Neuronal stem cell (in vitro differentiated cells): ENCODE results near the gene CFAP61.
A peak's percentile ranks its signal among the peaks of the same experiment; 100 is the strongest.

Source experiments
- DNase-seq: peaks from one replicate; pipeline ENCODE4 v3.0.0-alpha.2; 2013; ENCODE audit warnings: low spot score
- H2AFZ ChIP-seq: one replicate; pipeline ENCODE4 v1.6.1; 2013; ENCODE audit warnings: mild to moderate bottlenecking, low read length, inconsistent platforms
- H2AK5ac ChIP-seq: 2 replicates; pipeline ENCODE4 v1.6.1; 2013; ENCODE audit warnings: low read depth, mild to moderate bottlenecking, inconsistent platforms, low read length, moderate library complexity, mixed read lengths
- H2BK120ac ChIP-seq: 2 replicates; pipeline ENCODE4 v1.6.1; 2013; ENCODE audit warnings: low read depth, mild to moderate bottlenecking, inconsistent platforms, low read length, moderate library complexity, mixed read lengths
- H2BK12ac ChIP-seq: one replicate; pipeline ENCODE4 v1.6.1; 2013; ENCODE audit warnings: low read length, inconsistent platforms
- H2BK15ac ChIP-seq: 2 replicates; pipeline ENCODE4 v1.6.1; 2013; ENCODE audit warnings: mild to moderate bottlenecking, low read length, inconsistent platforms, mixed read lengths
- H2BK5ac ChIP-seq: one replicate; pipeline ENCODE4 v1.6.1; 2013; ENCODE audit warnings: inconsistent platforms, mild to moderate bottlenecking, low read length, moderate library complexity
- H3K14ac ChIP-seq: one replicate; pipeline ENCODE4 v1.6.1; 2013; ENCODE audit warnings: low read length, inconsistent platforms
- H3K18ac ChIP-seq: 2 replicates; pipeline ENCODE4 v1.6.1; 2013; ENCODE audit warnings: low read length, inconsistent platforms
- H3K23ac ChIP-seq: 2 replicates; pipeline ENCODE4 v1.6.1; 2013; ENCODE audit warnings: low read depth, mild to moderate bottlenecking, mixed read lengths, low read length, inconsistent platforms; ENCODE audit not compliant: poor library complexity
- H3K27ac ChIP-seq: replicated peaks from 3 replicates; pipeline ENCODE4 v1.5.1; 2013; ENCODE audit warnings: low read length, inconsistent platforms
- H3K27me3 ChIP-seq, 3 experiments: 2 replicates each; pipeline ENCODE4 v1.6.1; 2013; ENCODE audit warnings: low read length in 3 of 3, mild to moderate bottlenecking in 2 of 3, inconsistent platforms in 1 of 3, low read depth in 1 of 3, mixed read lengths in 1 of 3, moderate library complexity in 1 of 3; ENCODE audit not compliant: control insufficient read depth in 3 of 3, insufficient read depth in 3 of 3
- H3K36me3 ChIP-seq, 2 donors: replicated peaks in 1 of 2; 2 replicates each; pipeline ENCODE4 v1.6.1; 2013; ENCODE audit warnings: low read length in 2 of 2; ENCODE audit not compliant: control insufficient read depth in 2 of 2, insufficient read depth in 2 of 2
- H3K4ac ChIP-seq: 2 replicates; pipeline ENCODE4 v1.6.1; 2013; ENCODE audit warnings: inconsistent platforms, mild to moderate bottlenecking, low read length, moderate library complexity
- H3K4me1 ChIP-seq, 2 donors: 1 replicate in 1 of 2; 2 replicates in 1 of 2; pipeline ENCODE4 v1.6.1; 2013; ENCODE audit warnings: low read length in 2 of 2, low read depth in 1 of 2; ENCODE audit not compliant: control insufficient read depth in 2 of 2, insufficient read depth in 1 of 2
- H3K4me2 ChIP-seq: one replicate; pipeline ENCODE4 v1.6.1; 2013; ENCODE audit warnings: mild to moderate bottlenecking, low read length, inconsistent platforms; ENCODE audit not compliant: insufficient read depth, poor library complexity, severe bottlenecking
- H3K4me3 ChIP-seq, 2 donors: 2 replicates each; pipeline ENCODE4 v1.5.1; 2013; ENCODE audit warnings: low read length in 2 of 2, mild to moderate bottlenecking in 2 of 2, inconsistent platforms in 1 of 2, moderate library complexity in 1 of 2
- H3K79me1 ChIP-seq: one replicate; pipeline ENCODE4 v1.6.1; 2013; ENCODE audit warnings: low read depth, mild to moderate bottlenecking, inconsistent platforms, low read length, moderate library complexity
- H3K9ac ChIP-seq: one replicate; pipeline ENCODE4 v1.6.1; 2013; ENCODE audit warnings: mild to moderate bottlenecking, low read depth, low read length, inconsistent platforms; ENCODE audit not compliant: poor library complexity
- H3K9me3 ChIP-seq, 2 donors: replicated peaks in 1 of 2; 2 replicates each; pipeline versions ENCODE3 to v1.6.1; 2013; ENCODE audit warnings: low read length in 2 of 2, mild to moderate bottlenecking in 2 of 2, inconsistent platforms in 1 of 2, low read depth in 1 of 2, mixed read lengths in 1 of 2, moderate library complexity in 1 of 2; ENCODE audit not compliant: control insufficient read depth in 2 of 2, insufficient read depth in 1 of 2
- H4K8ac ChIP-seq: one replicate; pipeline ENCODE4 v1.6.1; 2013; ENCODE audit warnings: low read depth, mild to moderate bottlenecking, inconsistent platforms, low read length, moderate library complexity
- H4K91ac ChIP-seq: one replicate; pipeline ENCODE4 v1.6.1; 2013; ENCODE audit warnings: low read length, low read depth, mild to moderate bottlenecking, inconsistent platforms; ENCODE audit not compliant: poor library complexity
- WGBS, 2 donors: extraction: QIAGEN DNeasy Blood & Tissue Kit; methylation state at CpG; one replicate each; pipeline ENCODE4 v1.1.7; 2013; ENCODE audit warnings: missing lambda C conversion rate in 2 of 2, mixed read lengths in 1 of 2; ENCODE audit not compliant: insufficient read length in 2 of 2, insufficient replicate concordance in 1 of 2; ENCODE audit errors: extremely low coverage in 2 of 2; 5-methylcytosine and 5-hydroxymethylcytosine counted together

Gene CFAP61

GRCh38 chr20:20317195-20317594 lies 264.9 kb downstream of the CFAP61 start:
- Histone ChIP-seq H4K8ac (no peak overlapping the region), H3K4me2 (no peak overlapping the region), H2BK120ac (no peak overlapping the region), H3K27ac (no peak overlapping the region), H4K91ac (no peak overlapping the region), H3K4me3 (no peak overlapping the region), H2BK5ac (no peak overlapping the region), H2BK15ac (no peak overlapping the region), H3K36me3 (no peaks in the 10 kb centered on the region), H3K4me1 (no peaks in the 10 kb centered on the region), H3K18ac (peak overlapping the region; percentile 80), H3K9ac (no peak overlapping the region), H3K4ac (no peak overlapping the region), H3K27me3 (no peaks in the 10 kb centered on the region), H3K9me3 (peaks cover 0 to 5% of the 10 kb centered on the region in 2 donors), H3K23ac (no peak overlapping the region), H2AK5ac (peak overlapping the region; percentile 40), H3K79me1 (no peaks in the 10 kb centered on the region), H3K14ac (no peak overlapping the region), H2AFZ (no peak overlapping the region), H2BK12ac (no peak overlapping the region)
- WGBS, 2 donors: no CpG with 5 or more reads among the region's 4 CpGs
- DNase-seq: no peak

GRCh38 chr20:20317621-20318364 lies 265.5 kb downstream of the CFAP61 start:
- Histone ChIP-seq H4K91ac (no peak overlapping the region), H3K14ac (no peak overlapping the region), H2AFZ (no peak overlapping the region), H3K9me3 (peaks cover 0 to 5% of the 10 kb centered on the region in 2 donors), H3K4me3 (no peak overlapping the region), H3K27ac (no peak overlapping the region), H2BK15ac (no peak overlapping the region), H3K4me1 (no peaks in the 10 kb centered on the region), H2BK12ac (no peak overlapping the region), H3K79me1 (no peaks in the 10 kb centered on the region), H4K8ac (no peak overlapping the region), H3K36me3 (no peaks in the 10 kb centered on the region), H2BK5ac (no peak overlapping the region), H2BK120ac (no peak overlapping the region), H3K23ac (no peak overlapping the region), H3K4me2 (no peak overlapping the region), H3K27me3 (no peaks in the 10 kb centered on the region), H3K4ac (no peak overlapping the region), H3K9ac (no peak overlapping the region), H3K18ac (peak overlapping the region; percentile 80), H2AK5ac (peak overlapping the region; percentile 40)
- no CpG with 5 or more reads among the region's 13 CpGs for WGBS, 2 donors
- DNase-seq: no peak

- Histone ChIP-seq H2BK15ac (no peak overlapping the region), H3K79me1 (no peaks in the 10 kb centered on the region)
- WGBS, 2 donors: no CpG with 5 or more reads among the region's 9 CpGs
Observed at GRCh38 chr20:20318365-20319161, 266.2 kb downstream of the CFAP61 start.

GRCh38 chr20:20321134-20321533 lies 268.8 kb downstream of the CFAP61 start:
- Histone ChIP-seq H3K4me3 (no peak overlapping the region), H3K79me1 (no peaks in the 10 kb centered on the region), H3K23ac (no peak overlapping the region), H2BK12ac (no peak overlapping the region), H2BK5ac (no peak overlapping the region), H3K18ac (no peak overlapping the region), H3K27me3 (no peaks in the 10 kb centered on the region), H2AFZ (no peak overlapping the region), H4K91ac (no peak overlapping the region), H3K9ac (no peak overlapping the region), H2BK120ac (no peak overlapping the region), H3K4me2 (no peak overlapping the region), H2BK15ac (no peak overlapping the region), H4K8ac (no peak overlapping the region), H3K4me1 (no peaks in the 10 kb centered on the region), H3K9me3 (peaks cover 0 to 2% of the 10 kb centered on the region in 2 donors), H3K14ac (no peak overlapping the region), H2AK5ac (no peak overlapping the region), H3K4ac (no peak overlapping the region), H3K27ac (no peak overlapping the region), H3K36me3 (no peaks in the 10 kb centered on the region)
- no peak for DNase-seq
- WGBS, 2 donors: no CpG with 5 or more reads among the region's 1 CpG

More at GRCh38 chr20:20318365-20319161, 266.2 kb downstream of the CFAP61 start:
- no peak overlapping the region for H2BK5ac ChIP-seq
- H3K9ac ChIP-seq: no peak overlapping the region
- no peaks in the 10 kb centered on the region for H3K27me3 ChIP-seq
- no peak for DNase-seq
- no peak overlapping the region for H2AFZ ChIP-seq
- H4K8ac ChIP-seq: no peak overlapping the region
- no peak overlapping the region for H3K18ac ChIP-seq
- no peaks in the 10 kb centered on the region for H3K36me3 ChIP-seq
- H2BK12ac ChIP-seq: no peak overlapping the region
- no peak overlapping the region for H3K14ac ChIP-seq
- H2AK5ac ChIP-seq: no peak overlapping the region
- H3K27ac ChIP-seq: no peak overlapping the region
- no peak overlapping the region for H3K23ac ChIP-seq
- no peaks in the 10 kb centered on the region for H3K4me1 ChIP-seq
- H3K4me3 ChIP-seq: no peak overlapping the region
- H2BK120ac ChIP-seq: no peak overlapping the region
- no peak overlapping the region for H4K91ac ChIP-seq
- no peak overlapping the region for H3K4me2 ChIP-seq
- peaks cover 0 to 5% of the 10 kb centered on the region in 2 donors for H3K9me3 ChIP-seq
- no peak overlapping the region for H3K4ac ChIP-seq
